ENCODE data around the gene ARHGAP31. TPM values are rescaled to one million over a fixed set of nuclear protein-coding genes. Genes with fewer than 3 reads are reported as not detected.

ARHGAP31 gene

GRCh38 chr3:119463171-119464169, 169.3 kb downstream of the ARHGAP31 start, which contains the start of gene TMEM39A:
Gene TMEM39A, minus strand, starts transcription at chr3:119463615. Its CDS starts 1,541 bp downstream, at chr3:119462074.
- peak within 1 kb of the TSS; percentile 71 for H4K5ac ChIP-seq (ENCODE audit: low read length)
- peak within 1 kb of the TSS; percentile 79 for H3K4me2 ChIP-seq (ENCODE audit: low read length)
- no peak within 1 kb of the TSS for H4K8ac ChIP-seq (ENCODE audit: low read depth, low read length)
- H2BK120ac ChIP-seq (ENCODE audit: low read depth, low read length) = no peak within 1 kb of the TSS
- H2AK5ac ChIP-seq (ENCODE audit: low read length) = peak within 1 kb of the TSS; percentile 90
- no peaks in the 10 kb centered on the region for H3K36me3 ChIP-seq (ENCODE audit: control insufficient read depth, insufficient read depth, low read length)
- H3K79me1 ChIP-seq (ENCODE audit: low read length) = peaks cover 2% of the 10 kb centered on the region
- H3K27me3 ChIP-seq (ENCODE audit: insufficient read depth, low read length, poor library complexity) = no peaks in the 10 kb centered on the region
- H3K4me3 ChIP-seq (ENCODE audit: low read length) = peak within 1 kb of the TSS; percentile 68
- peaks cover 18% of the 10 kb centered on the region for H3K79me2 ChIP-seq (ENCODE audit: control insufficient read depth, insufficient read depth, low read length)
- peak within 1 kb of the TSS; percentile 78 for H3K9ac ChIP-seq (ENCODE audit: low read length)
- H3K56ac ChIP-seq (ENCODE audit: low read length) = peak within 1 kb of the TSS; percentile 95
- no peak within 1 kb of the TSS for H2BK5ac ChIP-seq (ENCODE audit: low read length)
- no CpG with 5 or more reads among the region's 51 CpGs for WGBS (ENCODE audit: extremely low coverage, insufficient coverage, low lambda C conversion rate)
- H3K4ac ChIP-seq (ENCODE audit: low read depth, low read length) = peak within 1 kb of the TSS; percentile 62
- peak; percentile 99 for DNase-seq
- H3K23ac ChIP-seq (ENCODE audit: low read length) = no peak within 1 kb of the TSS
- H3K27ac ChIP-seq (ENCODE audit: low read depth, low read length) = no peak within 1 kb of the TSS
- no peak within 1 kb of the TSS for H3K18ac ChIP-seq (ENCODE audit: low read length)
- H3K4me1 ChIP-seq (ENCODE audit: control insufficient read depth, low read depth, low read length) = peaks cover 5% of the 10 kb centered on the region
- H2BK15ac ChIP-seq (replicated peaks; ENCODE audit: low read depth) = no peak within 1 kb of the TSS

GRCh38 chr3:119468041-119468440, 173.9 kb downstream of the ARHGAP31 start:
- no peak overlapping the region for H4K8ac ChIP-seq (ENCODE audit: low read depth, low read length)
- WGBS (ENCODE audit: extremely low coverage, insufficient coverage, low lambda C conversion rate) = no CpG with 5 or more reads among the region's 2 CpGs
- no peak overlapping the region for H3K27ac ChIP-seq (ENCODE audit: low read depth, low read length)
- no peak overlapping the region for H3K18ac ChIP-seq (ENCODE audit: low read length)
- H2BK15ac ChIP-seq (replicated peaks; ENCODE audit: low read depth) = no peak overlapping the region
- DNase-seq = no peak
- peak overlapping the region; percentile 77 for H4K5ac ChIP-seq (ENCODE audit: low read length)
- peaks cover 8% of the 10 kb centered on the region for H3K4me1 ChIP-seq (ENCODE audit: control insufficient read depth, low read depth, low read length)
- no peak overlapping the region for H2BK120ac ChIP-seq (ENCODE audit: low read depth, low read length)
- H2BK5ac ChIP-seq (ENCODE audit: low read length) = no peak overlapping the region
- H3K36me3 ChIP-seq (ENCODE audit: control insufficient read depth, insufficient read depth, low read length) = no peaks in the 10 kb centered on the region
- H3K23ac ChIP-seq (ENCODE audit: low read length) = no peak overlapping the region
- H3K9ac ChIP-seq (ENCODE audit: low read length) = peak overlapping the region; percentile 4
- H3K79me2 ChIP-seq (ENCODE audit: control insufficient read depth, insufficient read depth, low read length) = peaks cover 6% of the 10 kb centered on the region
- no peak overlapping the region for H3K4ac ChIP-seq (ENCODE audit: low read depth, low read length)
- no peaks in the 10 kb centered on the region for H3K27me3 ChIP-seq (ENCODE audit: insufficient read depth, low read length, poor library complexity)
- H3K79me1 ChIP-seq (ENCODE audit: low read length) = peaks cover 2% of the 10 kb centered on the region
- H3K56ac ChIP-seq (ENCODE audit: low read length) = peak overlapping the region; percentile 87
- no peak overlapping the region for H3K4me2 ChIP-seq (ENCODE audit: low read length)
- no peak overlapping the region for H3K4me3 ChIP-seq (ENCODE audit: low read length)
- H2AK5ac ChIP-seq (ENCODE audit: low read length) = no peak overlapping the region

GRCh38 chr3:119469418-119470189, 175.4 kb downstream of the ARHGAP31 start:
- H2AK5ac ChIP-seq (ENCODE audit: low read length) = no peak overlapping the region
- WGBS (ENCODE audit: extremely low coverage, insufficient coverage, low lambda C conversion rate) = no CpG with 5 or more reads among the region's 16 CpGs
- H3K27me3 ChIP-seq (ENCODE audit: insufficient read depth, low read length, poor library complexity) = no peaks in the 10 kb centered on the region
- peak overlapping the region; percentile 95 for H3K18ac ChIP-seq (ENCODE audit: low read length)
- H3K4ac ChIP-seq (ENCODE audit: low read depth, low read length) = peak overlapping the region; percentile 94
- no peak overlapping the region for H3K27ac ChIP-seq (ENCODE audit: low read depth, low read length)
- no peaks in the 10 kb centered on the region for H3K36me3 ChIP-seq (ENCODE audit: control insufficient read depth, insufficient read depth, low read length)
- H3K4me2 ChIP-seq (ENCODE audit: low read length) = peak overlapping the region; percentile 38
- peaks cover 4% of the 10 kb centered on the region for H3K4me1 ChIP-seq (ENCODE audit: control insufficient read depth, low read depth, low read length)
- no peak overlapping the region for H2BK5ac ChIP-seq (ENCODE audit: low read length)
- peak overlapping the region; percentile 86 for H3K56ac ChIP-seq (ENCODE audit: low read length)
- no peak overlapping the region for H3K23ac ChIP-seq (ENCODE audit: low read length)
- H3K9ac ChIP-seq (ENCODE audit: low read length) = peak overlapping the region; percentile 85
- peaks cover 2% of the 10 kb centered on the region for H3K79me1 ChIP-seq (ENCODE audit: low read length)
- H2BK120ac ChIP-seq (ENCODE audit: low read depth, low read length) = no peak overlapping the region
- H3K4me3 ChIP-seq (ENCODE audit: low read length) = peak overlapping the region; percentile 55
- H4K8ac ChIP-seq (ENCODE audit: low read depth, low read length) = no peak overlapping the region
- DNase-seq = no peak
- H4K5ac ChIP-seq (ENCODE audit: low read length) = no peak overlapping the region
- H2BK15ac ChIP-seq (replicated peaks; ENCODE audit: low read depth) = no peak overlapping the region
- H3K79me2 ChIP-seq (ENCODE audit: control insufficient read depth, insufficient read depth, low read length) = peaks cover 3% of the 10 kb centered on the region

Small RNA genes lying within 50 kb of the gene (small RNA-seq; reads per million reads assigned to genes)
- gene RNU6-1127P (ENCODE audit: insufficient read depth) = not detected

Data from mesendoderm (in vitro differentiated cells).